Activated T-cell treated with anti-CD3 and anti-CD28 coated beads, Interleukin-2, amount 50 U/mL, for 1 hour (primary cell): ENCODE results near the gene SPOCD1.

Experiments used
- DNase-seq: peaks from one replicate; pipeline ENCODE4 v3.0.0-alpha.2; 2020

The SPOCD1 gene

DNA sequence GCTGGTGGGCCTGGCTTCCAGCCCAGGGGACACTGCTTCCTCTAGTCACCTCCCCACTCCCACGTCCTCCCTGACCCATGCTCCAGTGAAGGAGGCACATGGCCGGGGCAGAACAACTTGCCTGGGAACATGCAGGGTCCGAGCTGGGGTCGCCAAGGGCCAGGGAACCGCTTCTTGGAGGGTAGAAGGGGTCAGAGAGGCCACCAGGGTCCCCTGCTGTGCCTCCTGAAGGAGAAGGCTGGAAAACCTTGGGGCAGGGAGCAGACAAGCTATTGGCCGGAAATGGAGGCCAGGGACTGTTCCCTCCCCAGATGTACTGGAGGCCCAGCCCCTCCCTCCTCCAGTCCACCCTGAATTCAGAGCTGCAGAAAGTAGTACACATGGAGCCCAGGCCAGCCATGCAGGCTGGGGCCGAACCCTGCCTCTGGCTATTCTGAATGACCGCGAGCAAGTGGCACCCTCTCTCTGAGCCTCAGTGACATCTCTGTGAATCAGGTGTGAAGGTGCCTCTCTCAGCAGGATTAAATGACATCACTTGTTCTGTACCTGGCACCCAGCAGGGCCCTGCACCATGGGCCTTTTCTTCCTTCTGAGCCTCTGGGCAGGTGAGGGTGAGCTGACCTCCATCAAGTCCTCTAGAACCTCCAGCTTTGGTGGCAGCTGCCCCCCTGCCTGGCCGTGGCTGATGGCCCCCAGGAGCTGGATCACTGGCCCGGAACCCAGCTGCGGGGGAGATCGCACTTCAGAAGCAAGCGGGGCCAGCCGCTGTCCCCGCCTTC lies 15.7 kb downstream of the SPOCD1 start:
- no peak for DNase-seq

DNA sequence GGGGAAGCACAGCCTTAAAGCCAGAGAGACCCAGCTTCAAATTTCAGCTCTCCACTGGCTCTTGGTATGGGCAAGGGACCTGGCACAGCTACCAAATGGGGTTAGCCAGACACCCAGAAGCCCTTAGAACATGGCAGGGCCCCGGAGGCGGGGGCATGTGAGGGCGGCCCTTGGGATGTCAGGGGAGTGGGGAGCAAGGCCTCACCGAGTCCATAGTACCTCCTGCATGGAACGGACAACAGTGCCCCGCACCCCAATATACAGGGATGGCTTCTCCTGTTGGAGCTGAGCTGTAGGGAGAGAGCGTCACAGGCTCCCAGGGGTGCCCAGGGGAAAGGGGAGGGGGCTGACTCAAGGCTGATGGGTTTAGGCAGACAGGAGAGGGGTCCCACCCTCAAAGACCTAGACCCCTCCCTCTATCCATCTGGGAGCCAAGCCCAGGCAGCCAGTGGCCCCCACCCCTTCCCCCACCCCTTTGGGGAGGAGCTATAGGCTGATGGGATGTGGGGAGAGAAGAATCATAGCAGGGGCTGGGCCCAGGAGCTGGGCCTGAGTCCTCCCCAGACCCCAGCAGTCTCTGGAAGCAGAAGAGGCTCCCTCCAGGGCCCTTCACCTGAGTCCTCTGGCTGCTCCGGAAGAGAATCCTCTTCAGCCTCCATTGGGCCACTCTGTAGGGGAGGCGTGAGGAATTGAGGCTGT lies 16.5 kb downstream of the SPOCD1 start:
- DNase-seq, result no peak

DNA sequence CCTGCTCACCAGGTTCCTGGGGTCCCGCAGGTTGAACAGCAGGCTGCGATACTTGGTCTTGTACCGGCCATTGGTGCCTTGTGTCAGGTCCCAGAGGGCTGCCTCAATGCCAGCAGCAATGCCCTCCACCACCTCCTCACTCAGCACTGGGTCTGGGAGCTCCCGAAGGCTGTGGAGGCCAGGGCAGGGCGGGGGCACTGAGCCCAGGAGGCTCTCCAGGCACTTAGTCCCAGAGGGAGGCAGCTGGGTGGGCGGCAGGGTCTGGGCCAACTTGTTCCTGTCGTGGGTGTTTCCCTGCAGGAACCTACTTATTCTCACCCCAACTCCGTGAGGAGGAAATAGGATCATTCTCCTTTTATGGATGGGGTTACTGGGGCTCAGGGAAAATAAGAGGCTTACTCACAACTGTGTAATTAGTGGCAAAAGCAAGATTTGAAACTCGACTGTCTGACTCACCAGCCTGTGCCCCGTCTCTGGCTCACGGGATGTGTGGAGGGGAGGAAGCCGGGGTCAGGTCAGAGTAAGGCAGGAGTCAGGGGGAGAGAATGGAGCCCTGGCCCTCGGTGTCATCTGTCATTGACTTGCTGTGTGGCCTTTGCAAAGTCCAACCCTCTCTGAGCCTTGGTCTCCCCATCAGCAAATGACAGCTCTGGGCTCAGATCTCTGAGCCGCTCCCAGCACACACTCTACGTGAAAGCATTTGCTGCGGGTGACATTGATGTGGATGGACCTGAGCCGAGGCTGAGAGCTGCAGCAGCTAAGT lies 17.2 kb downstream of the SPOCD1 start:
- DNase-seq, result no peak

DNA sequence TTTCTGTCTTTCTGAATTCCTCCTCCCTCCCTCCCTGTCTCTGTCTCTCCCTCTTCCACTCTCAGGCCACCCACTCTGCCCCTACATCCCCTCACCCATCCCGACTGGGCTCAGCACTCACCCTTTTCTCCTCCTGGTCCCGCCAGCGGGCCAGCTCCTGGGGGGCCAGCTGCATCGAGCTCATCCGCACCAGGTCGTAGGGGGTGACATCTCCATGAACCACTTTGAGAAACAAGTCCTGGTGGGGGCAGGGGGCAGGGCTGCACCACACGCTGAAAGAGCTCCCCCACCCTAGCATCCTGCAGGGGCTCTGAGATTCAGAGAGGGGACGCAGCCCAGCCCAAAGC lies 17.8 kb downstream of the SPOCD1 start:
- DNase-seq, result no peak

DNA sequence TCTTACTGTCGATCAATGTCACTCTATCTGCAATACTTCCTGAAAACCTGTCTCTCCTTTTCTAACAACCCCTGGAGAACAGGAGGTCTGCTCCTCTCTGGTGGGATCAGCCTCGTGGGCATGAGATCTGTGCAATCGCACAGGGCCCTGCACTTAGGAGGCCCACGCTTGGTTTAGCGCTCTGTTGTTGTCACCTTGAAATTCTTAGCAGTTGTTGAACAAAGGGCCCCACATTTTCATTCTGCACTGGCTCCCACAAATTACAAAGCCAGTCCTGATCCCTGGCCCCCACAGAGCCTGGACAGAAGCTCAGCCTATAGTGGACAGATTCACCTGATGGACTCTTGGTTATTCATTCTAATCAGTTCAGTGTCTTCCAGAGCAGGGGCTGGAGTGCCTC lies 18.6 kb downstream of the SPOCD1 start:
- DNase-seq, result no peak

DNA sequence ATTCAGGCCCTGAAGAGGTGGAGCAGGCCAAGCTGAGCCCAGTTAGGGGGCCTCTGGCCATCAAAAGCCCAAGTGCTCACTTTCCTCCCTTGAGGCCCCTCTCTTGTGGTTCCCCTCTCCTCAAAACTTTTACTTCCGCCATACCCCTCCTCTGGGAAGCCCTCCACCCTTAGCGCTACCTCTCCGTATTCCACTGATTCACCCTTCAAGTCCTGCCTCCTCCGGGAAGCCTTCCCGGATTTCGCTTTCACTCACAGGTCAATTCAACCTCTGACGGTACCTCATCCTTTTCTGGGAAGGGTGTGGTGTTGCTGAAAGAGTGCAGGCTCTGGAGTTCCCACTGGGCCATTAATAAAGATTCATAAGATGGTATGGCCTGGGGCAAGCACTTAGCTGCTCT lies 19.1 kb downstream of the SPOCD1 start:
- no peak for DNase-seq

DNA sequence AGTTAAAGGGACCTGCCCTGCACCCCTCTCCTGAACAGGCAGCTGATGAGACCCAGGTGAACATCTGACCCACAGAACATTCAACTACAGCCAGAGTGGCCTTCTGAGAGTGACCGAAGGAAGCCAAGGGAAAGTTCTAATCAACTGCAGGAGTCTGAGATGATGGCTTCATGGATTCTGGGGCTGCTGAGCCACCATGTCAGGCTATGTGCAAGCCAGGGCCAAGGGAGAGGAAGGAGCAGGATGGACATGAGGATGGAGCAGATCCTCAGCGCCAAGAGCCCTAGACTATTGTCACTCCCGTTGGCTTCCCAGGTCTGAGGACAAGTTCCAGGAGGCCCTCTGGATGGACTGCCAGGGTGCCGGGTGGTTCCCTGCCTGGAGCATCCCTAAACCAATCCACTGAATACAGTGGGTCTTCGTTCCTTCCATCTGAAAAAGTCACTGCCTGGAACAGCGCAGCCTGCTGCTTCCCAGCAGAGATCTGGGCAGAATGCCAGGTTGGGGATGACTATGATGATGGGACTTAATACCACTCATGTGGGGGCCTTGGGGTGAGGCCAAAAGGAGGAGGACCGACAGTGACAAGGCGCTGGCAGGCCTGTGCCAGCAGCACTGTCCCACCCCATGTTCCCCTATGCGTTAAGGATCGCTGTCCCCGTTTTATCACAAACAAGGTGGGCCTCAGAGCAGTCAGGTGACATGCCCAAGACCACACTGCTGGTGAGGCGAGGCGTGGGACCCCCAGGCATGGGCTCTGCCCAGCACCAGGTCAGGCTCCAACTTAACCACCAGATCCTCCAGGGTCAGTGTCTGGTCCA lies 19.8 kb downstream of the SPOCD1 start:
- no peak for DNase-seq

DNA sequence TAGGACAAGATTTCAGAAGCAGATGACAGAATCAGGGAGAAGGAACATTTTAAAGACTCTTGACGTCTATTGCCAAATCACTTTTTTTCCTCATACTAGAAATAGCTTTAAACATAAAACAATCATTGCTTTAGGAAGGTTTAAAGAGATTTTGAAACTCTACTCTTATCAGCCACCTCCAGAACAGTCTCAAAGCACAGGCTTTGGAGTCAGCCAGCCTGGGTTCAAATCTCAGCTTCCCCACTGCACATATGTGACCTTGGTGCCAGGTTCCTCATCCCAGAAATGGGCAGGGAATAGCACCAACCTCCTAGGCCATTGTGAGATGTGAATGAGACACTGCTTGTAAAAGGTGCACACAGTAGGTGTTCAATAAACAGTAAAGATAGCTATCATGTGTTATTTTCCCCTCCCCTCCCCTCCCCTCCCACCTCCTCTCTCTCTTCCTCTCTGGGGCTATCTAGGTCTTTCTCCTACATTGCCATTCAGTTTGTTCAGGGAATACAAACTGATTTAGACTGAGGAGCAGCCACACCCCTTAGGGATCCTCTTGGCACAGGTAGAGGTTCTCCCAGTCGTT lies 20.6 kb downstream of the SPOCD1 start:
- DNase-seq, result no peak

DNA sequence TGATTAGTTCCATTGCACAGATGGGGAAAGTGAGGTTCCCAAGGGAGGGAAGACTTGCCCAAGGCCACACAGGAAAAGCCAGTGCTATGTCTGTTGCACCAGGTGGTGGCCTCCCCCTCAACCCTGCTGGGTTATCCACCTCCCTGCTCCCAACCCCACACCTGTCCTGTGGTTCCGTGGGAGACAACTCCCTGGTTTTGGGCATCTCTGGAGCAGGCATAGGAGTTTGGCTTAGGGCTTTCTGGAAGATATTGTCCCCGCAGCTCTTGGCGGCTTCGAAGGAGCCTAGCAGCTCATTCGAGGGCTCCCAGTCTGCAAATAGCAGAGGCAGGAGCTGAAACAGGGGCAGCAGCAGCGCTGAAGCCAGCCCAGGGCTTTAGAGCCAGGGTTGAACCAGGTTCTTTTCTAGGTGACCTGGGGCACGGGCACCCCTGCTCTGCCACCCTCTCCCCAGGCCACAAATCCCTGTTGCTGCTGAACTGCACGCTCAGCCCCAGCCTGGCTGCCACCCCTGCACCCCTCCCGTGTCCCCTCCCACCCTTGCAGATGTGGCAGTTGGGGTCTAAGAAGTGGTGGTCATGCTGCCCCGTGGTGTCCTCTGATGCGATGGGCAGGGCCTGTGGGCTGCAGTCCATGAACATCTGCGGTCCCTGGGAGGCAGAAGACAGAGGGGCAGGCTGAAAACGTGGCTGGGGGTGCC lies 22.1 kb downstream of the SPOCD1 start:
- DNase-seq, result peak; percentile 12

DNA sequence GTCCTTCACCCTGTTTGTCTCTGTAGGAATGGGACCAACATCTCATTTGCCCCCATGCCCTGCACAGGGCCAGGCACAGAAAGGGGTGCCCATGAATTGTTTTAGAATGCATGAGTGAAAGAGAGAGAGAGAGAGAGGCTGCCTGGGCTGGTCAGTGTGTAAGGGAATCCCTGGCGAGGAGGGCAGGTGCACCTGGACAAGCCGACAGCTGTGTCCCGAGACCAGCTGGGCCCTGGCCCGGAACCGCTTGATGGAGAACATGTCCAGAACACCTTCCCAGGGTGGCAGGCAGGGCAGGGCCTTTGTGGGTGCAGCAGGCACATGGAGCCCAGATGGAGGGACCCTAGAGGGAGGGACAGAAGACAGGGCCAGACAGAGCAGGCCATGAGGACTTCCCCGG lies 22.7 kb downstream of the SPOCD1 start:
- DNase-seq, result peak; percentile 16

DNA sequence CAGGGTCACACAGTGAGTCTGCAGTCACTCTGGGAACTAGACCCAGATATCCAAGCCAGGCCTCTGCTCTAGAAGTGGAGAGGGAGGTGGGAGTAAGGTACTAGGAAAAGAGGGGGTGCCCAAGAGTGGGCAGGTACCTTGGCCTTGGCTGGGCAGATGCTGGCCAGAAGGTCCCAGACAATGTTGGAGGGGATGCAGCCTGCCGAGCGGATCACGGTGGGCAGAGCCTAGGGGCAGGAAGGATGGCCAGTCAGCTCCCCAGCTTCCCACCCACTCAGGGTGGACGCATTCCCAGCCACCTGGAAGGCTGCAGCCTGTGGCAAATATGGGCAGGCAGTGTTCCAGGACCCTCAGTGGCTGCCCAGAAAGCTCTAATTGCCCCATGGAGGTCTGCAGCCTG lies 23.3 kb downstream of the SPOCD1 start:
- peak; percentile 6 for DNase-seq

DNA sequence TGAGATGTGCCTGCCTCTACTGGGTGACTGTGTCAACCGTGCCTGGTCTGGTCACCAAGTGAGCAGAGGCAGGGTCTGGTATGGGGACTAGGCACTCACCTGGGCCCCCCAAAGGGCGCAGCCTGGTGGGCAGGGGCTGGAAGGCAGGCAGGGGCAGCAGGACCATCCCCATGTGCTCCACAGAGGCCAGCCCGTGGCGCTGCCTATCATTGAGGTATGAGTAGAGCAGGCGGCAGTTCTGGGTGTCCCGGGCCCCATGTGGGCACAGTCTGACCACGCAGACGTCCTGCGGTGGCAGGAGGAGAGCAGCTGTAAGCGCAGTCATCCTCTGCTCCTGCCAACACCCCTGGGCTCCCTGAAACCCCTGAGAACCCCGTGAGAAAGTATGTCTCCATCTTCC lies 23.7 kb downstream of the SPOCD1 start:
- peak; percentile 13 for DNase-seq

DNA sequence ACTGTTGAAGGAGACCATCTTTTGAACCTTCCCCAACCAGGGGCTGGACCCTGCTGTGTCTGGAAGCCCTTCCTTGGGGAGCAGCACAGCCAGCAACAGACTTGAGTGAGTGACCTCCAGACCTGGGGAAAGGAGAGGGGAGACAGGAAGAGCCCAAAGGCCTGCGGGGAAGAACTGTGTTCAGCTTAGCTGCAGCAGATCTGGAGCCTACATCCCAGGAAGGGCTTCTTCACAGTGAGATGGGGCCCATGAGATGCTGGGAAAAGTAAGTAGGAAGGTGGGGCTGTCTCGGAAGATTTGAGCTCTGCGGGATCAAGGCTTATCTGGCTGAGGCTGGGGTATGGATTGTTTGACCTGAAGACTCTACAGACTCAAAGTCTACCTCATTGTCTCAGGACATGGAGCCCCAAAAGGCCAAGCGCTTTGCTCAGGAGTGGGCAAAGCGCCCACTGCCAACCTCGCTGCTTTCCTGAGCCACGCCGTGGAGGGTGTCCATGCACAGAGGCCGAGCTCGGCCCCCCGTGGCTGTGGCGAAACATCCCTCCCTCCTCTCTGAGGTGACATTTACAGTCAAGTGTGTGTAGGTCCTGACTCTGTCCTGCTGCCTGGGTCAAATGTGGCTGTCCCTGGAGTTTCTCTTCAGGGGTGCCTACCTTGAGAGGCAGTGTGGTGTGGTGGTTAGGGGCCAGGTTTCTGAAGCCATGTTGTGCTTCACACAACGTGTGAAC lies 24.5 kb downstream of the SPOCD1 start:
- DNase-seq, result peak; percentile 10

DNA sequence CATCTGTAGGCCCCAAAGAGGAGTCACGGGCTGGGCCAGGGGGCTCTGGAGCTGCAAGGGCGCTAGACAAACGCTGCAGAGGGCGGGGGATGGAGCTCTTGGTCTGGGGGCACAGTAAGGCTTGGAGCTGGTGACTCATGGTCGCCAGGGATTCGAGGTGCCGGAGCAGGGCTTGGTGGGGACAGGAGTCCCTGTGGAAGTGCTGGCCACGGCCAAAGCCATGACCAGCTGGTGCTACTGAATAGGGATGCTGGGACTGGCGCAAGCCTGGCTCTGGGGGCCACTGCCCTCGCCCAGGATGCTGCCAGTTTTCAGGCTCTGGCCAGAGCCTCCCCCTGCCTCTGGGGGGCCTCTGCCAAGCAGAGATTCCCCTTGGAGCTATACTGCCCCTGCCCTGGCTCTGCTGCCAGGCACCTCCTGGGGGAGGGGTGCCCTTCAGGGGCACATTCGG lies 25.2 kb downstream of the SPOCD1 start:
- DNase-seq, result no peak

DNA sequence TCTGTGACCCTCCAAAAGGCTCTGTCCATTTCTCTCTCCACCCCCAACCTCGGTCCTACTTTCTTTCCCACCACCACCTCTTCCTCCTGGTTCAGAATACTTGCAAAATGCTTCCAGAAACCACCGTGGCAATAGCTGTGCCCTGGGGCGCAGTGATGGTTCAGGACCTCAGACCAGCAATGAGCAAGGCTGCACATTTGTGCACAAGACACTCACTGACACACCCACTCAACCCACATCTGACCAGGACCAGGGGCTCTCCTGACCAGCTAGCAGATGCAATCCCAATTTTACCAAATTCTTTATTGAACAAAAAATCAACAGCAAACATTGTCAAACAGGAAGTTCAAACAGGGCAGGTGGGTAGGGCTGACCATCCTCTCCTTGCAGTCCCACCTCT lies 25.7 kb downstream of the SPOCD1 start:
- DNase-seq, result no peak

DNA sequence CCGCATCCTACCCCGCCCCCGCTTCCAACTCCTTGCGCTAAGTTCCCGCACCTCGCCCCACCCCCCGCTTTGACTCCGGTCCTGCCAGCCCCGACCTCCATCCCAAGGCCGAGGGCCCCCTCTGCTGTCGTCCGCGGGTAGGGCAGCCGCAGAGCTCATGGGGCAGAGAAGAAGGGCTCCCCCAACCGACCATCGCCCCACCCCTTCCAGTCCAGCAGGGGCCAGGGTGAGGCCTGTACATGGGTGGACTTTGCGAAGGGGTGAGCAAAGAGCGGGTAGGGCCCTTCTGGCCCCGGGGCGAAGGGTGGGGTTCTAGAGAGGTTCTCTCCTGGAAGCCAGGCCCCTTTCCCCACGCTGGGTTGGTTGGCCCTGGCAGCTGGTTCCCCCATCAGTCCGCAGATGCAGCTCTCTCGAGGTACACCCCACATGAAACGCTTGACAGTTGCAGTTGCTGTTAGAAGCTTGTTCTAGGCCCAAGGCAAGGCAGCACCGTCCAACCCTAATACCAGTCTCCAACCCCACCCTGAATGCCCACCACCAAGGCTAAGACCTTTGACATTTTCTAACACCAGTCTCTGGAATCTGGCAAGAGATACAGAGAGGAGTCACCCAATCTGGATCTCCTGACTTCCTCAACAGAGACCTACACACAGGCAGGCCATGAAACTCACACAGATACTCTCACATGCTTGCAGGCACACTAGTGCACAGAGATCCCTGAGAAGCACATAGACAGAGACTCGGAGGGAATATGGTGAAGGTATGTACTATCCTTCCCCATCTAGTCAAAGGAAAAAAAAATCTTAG lies 26.4 kb downstream of the SPOCD1 start:
- peak; percentile 98 for DNase-seq

DNA sequence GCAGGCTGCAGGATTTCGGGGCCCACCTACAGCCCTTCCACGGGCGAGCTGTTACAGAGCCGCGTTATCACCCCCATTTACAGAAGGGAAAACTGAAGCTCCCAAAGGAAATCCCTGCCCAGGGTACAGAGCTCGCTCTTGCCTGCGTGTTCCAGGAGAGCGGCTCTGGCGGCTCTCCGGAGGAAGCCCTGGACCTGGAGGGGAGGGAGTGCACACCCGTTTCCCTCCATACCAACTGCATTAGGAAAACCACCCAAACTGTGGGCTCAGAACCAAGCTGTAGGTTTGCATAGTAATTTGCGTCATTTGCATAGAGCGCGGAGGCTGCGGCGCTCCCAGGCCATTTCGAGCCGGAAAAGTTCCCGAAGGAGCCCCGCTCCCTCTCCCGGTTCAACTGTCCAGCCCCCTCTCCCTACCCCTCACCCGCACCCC lies 27.0 kb downstream of the SPOCD1 start:
- no peak for DNase-seq

DNA sequence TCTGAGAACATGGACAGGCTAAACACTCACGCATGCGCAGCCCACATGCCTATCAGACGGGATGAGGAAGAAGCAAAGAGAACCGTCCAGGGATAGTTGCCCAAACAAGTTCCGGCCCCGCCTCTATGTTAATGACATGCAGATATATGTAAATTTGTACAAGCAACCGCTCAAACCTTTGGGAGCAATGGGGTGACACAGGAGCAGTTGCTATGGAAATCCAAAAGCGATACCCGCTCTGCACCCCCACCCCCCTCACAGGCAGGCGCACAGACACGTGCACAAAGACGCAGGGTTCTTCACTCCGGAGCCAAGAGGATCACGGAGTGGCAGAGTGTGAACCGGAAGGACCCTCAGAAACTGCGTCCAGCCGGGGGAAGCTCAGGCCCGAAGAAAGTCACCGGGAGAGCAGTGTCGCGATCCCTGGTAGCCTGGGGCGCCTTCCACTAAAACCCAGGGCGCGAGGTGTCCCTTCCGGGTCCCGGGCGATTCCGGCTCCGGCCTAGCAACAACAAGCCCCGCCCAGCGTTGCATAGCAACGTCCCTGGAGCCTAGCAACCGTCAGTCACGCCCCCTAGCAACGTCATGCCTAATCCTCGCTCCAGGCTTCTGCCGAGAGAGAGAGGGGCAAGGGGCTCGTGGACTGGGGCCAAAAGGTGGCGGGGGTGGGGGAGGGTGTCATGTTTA lies 27.5 kb downstream of the SPOCD1 start:
- peak; percentile 88 for DNase-seq

DNA sequence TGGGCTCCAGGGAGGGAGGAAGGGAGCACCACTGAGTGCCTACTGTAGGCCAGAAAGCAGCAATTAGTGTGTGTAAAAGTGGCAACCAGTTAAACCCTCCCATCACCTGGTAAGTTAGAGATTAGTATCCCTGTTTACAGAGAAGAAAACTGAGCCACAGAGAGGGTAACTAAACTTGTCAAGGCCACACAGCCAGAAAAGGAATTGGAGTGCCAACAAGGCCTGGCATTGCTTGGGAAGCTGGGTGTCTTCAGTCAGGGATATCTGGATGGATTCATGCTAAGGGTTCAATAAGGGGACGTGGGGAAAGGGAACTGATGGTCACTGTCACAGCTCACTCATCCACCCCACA lies 28.1 kb downstream of the SPOCD1 start:
- DNase-seq, result no peak

DNA sequence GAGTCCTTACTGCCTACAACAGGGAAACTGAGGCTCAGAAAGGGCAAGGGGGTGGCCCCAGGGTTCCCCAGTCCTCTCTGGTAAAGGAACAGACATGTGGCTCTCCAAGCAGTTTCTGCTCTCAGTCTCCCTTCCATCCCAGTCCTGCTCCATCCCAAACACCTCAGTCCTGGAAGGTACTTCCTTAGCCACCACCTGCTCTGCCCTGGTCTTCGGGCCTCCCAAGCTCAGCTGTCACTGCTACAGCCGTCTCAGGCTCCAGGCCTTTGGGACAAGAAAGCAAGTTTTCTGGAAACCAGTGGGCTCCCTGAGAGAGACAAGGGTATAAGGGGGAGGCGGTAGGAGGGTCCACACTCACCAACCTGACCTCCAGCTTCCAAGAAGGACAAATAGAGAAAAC lies 28.6 kb downstream of the SPOCD1 start:
- DNase-seq, result no peak
